H1 (cell line): ENCODE results near the gene DLG1. TPM values are rescaled to one million over a fixed set of nuclear protein-coding genes. Genes with fewer than 3 reads are reported as not detected.

Source experiments
- CEBPB ChIP-seq: IDR thresholded peaks from 2 replicates; pipeline ENCODE4 v1.6.1; 2012; ENCODE audit warnings: low read depth, low read length
- GABPA ChIP-seq: IDR thresholded peaks from 2 replicates; pipeline ENCODE4 v1.6.1; 2011; ENCODE audit warnings: mild to moderate bottlenecking, low read length, moderate library complexity, borderline replicate concordance; ENCODE audit not compliant: insufficient read depth
- KDM1A ChIP-seq: fragments of 200-600, 300-600 bp; sonication (generic); IDR thresholded peaks from 2 replicates; pipeline ENCODE4 v1.7.1; 2016; ENCODE audit warnings: mild to moderate bottlenecking, low read length, borderline replicate concordance
- KDM5A ChIP-seq: fragments of 200-600 bp; IDR thresholded peaks from 2 replicates; pipeline ENCODE4 v1.7.1; 2012; ENCODE audit warnings: mild to moderate bottlenecking, low read length, inconsistent platforms, mixed read lengths
- SP1 ChIP-seq: IDR thresholded peaks from 2 replicates; pipeline ENCODE4 v1.6.1; 2011; ENCODE audit warnings: low read depth, low read length
- TEAD4 ChIP-seq: IDR thresholded peaks from 2 replicates; pipeline ENCODE4 v1.6.1; 2012; ENCODE audit warnings: low read depth, low read length, inconsistent platforms, mixed read lengths
- polyA plus RNA-seq, 7 experiments: library from polyadenylated mRNA; depleted of rRNA in 3 of 7; stranded (reverse) in 5 of 7; unstranded in 2 of 7; fragments of >200 nt in 5 of 7; fragments of 200-250 nt in 2 of 7; gene quantifications; 1 replicate in 5 of 7; 2 replicates in 1 of 7; 4 replicates in 1 of 7; pipeline versions ENCODE4 v1.2.1 to v1.2.3, GENCODE V29; 2011 to 2013; ENCODE audit warnings: missing spikeins in 2 of 7, mixed read lengths in 2 of 7
- total RNA-seq: library from RNA; stranded (reverse); fragmentation: NEBNext Ultra II Directional; extraction: Animal tissue kit (Norgen Biotek cat#: 25700); gene quantifications from 2 replicates; pipeline ENCODE4 v1.2.1, GENCODE V29; 2021

The DLG1 gene
- total and polyA plus RNA-seq, 2 of the 8 experiments (the other 6 are each of a cell fraction or from before 2014, with no cell fraction given): 13.4 to 78.8 TPM

GRCh38 chr3:197229178-197229577 lies 69.2 kb downstream of the DLG1 start (continued):
- TF ChIP-seq KDM5A (no peak), CEBPB (no peak), KDM1A (no peak), SP1 (no peak), TEAD4 (no peak), GABPA (no peak)
